HG02884 (cell line): ENCODE measurements around the gene OSMR.
"Not testable (repeated sequence)": the region's sequence is repeated elsewhere in the genome, so short reads cannot be mapped to it uniquely, and the experiment has no call there.

ENCODE experiments used
- ATAC-seq: cut with Tn5 transposase; IDR thresholded peaks from one replicate; pipeline ENCODE4 v1.9.1; 2021; ENCODE audit warnings: mild to moderate bottlenecking, moderate library complexity; ENCODE audit not compliant: unreplicated experiment

The OSMR gene

DNA sequence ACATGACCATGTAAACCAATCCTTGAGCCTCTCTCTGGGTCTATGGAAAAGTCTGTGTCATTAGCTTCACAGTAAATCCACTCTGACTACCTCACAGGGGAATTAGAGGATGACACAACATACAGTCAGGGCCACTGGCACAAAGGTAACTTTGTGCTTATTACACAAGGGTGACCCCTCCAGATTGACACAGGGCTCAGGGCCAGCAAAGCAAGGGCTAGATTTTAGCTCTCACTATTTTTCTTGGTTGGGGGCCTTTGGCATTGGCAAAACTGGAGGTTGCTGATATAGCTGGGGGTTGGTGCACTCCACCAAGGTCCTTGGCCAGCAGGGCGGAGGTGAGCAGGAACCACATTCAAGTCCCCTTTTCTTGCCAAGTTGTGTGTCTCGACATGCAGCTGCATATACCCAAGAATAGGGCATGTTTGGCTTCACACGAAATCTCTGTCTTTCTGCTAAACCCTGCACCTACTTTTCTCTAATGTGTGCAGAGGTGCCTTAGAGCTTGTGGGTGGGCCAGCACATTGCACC is 15.2 kb upstream of the OSMR start:
- no peak for ATAC-seq

DNA sequence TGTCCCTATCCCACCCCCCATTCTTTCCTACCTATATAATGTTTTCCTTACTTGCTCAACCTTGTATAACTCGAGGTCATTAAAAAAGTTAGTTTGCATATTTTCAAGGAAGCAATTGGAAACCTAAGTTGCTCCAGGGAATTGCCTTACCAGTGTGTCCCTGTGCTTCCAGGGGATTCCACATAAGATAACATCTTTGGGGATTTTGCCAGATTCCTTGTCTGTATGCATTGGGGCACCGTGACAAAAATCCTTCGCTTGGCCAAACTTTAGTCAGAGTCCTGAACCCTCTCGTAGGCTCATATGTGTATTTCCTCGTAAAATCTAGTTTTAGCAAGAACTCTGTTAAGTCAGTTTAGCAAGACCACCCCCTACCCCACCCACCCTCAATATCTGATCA is 14.7 kb upstream of the OSMR start:
- ATAC-seq: no peak

DNA sequence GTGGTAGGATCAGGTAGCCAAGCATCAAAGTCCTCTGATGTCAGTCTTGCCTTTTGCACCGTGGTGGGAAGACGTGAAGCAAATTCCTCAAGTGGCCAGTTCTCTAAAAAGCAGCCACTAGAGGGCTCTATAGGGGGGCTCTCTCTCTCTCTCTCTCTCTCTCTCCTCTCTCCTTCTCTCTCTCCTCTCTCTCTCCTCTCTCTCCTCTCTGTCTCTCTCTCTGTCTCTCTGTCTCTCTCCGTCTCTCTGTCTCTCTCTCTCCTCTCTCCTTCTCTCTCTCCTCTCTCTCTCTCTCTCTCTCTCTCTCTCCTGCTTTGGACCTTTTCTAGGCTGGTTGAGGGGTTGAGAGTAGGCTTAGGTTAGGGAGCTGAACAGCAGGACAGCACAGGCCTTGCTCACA is 13.9 kb upstream of the OSMR start:
- no peak for ATAC-seq

DNA sequence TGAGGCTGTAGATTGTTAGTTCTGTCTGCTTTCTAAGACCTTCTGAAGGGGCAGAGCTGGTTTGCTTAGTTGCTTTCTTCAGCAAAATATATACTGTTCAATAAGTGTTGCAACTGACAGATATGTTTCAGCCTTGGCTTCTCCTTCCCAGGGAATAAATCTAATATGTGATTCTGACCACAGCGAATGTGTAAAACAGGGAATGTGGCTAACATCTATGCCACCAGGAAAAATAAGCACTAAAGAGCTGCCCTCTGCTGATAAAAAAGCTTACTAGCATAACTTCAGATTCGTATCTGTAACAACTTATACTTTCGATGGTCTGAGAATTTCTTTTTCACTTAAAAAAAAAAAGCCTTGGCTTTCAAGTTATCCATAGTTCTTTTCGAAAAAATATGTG is 13.0 kb upstream of the OSMR start:
- ATAC-seq: no peak

DNA sequence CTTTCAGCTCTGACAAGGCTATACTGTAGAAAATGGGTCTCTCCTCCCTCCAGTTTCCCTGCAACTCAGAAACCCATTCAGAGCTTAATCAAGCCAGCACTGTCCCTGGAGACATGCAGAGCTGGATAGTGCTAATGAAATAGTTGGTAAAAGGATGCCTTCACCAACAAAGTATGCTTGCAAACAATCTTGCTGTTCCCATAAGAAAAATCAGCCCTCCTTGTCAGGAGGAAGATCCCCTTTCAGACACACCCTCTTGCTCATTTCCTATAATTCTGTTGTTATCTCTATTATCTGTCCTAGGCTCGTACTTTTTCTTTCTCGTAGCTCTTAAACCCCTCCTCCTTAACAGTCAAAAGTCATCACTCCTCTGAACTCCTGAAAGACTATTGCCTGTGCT is 9.9 kb upstream of the OSMR start:
- ATAC-seq: no peak

DNA sequence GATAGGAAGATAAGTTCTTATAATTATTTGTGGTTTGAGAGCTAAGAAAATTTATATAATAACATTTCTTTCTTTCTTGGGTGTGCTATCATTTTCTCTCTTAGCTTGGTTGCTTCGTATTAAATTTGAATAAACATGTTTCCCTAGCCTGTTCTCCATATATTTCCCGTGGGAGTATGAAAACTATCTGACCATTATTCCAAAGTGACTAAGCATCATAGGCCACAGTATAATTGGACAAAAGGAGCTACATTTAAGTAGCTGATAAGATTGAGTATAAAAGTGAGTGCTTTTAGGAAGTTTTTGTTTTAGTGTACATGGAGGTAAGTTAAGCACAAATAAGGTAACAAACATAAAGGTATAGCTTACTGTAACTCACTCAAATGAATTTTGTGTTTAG is 8.4 kb upstream of the OSMR start:
- no peak for ATAC-seq

DNA sequence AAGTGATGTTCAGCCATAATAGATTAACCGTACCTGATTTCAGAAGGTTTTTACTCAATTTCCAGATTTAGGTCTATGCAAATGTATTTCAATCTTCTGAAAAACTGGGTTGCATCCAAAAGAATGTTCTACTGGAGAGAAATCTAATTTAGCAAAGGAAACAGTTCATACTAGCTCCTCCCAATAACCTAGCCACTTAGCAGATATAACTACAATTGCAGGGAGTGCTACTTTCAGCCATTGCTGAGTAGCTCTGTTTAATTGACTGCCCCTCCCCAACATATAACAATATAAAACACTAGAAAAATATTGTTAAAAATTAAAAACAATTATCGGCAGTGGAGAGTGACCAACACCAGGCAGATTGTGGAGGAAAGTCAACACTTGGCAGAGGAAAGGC is 7.9 kb upstream of the OSMR start:
- ATAC-seq: no peak

DNA sequence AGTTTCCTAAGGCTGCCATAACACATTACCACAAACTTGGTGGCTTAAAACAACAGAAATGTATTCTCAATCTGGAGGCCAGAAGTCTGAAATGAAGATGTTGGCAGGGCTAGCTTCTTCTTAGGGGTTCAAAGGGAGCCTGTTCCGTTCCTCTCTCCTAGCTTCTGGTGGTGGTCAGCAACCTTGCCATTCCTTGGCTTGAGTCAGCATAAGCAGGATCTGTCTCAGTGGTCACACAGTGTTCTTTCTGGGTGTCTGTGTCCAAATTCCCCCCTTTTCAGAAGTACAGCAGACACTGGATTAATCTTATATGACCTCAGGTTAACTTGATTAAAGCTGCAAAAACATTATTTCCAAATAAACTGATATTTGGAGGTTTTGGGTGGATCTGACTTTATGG is 2.1 kb upstream of the OSMR start:
- no peak for ATAC-seq

DNA sequence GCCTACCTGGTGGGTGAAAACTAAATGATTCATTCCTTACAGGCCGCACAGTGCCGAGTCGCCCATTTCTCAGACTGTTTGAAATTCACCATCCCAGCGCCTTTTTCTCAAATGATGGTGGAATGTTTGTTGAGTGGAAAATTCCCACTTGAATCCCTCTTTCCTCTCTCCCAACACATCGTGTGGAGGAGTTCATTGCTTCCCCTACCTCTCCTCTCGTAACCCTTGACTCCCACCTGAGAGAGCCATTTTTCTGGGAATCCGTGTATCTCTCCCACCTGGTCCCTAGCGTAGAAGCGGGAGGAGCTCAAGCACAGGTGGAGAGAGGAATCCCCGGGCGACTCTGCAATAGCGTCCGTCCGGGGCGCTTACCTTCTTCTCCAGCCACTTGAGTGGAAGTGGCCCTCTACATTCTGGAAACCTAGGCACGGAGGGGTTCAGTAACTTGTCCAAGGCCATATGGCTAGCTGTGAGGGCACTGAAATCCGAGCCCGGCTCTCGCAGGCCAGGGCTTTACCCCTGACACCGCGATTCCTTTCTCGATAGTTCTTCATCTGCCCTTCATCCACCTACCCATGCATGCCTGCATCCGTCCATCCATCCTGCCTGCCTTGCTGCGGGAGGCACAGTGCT is 683 bp downstream of the OSMR start:
- ATAC-seq: no peak

DNA sequence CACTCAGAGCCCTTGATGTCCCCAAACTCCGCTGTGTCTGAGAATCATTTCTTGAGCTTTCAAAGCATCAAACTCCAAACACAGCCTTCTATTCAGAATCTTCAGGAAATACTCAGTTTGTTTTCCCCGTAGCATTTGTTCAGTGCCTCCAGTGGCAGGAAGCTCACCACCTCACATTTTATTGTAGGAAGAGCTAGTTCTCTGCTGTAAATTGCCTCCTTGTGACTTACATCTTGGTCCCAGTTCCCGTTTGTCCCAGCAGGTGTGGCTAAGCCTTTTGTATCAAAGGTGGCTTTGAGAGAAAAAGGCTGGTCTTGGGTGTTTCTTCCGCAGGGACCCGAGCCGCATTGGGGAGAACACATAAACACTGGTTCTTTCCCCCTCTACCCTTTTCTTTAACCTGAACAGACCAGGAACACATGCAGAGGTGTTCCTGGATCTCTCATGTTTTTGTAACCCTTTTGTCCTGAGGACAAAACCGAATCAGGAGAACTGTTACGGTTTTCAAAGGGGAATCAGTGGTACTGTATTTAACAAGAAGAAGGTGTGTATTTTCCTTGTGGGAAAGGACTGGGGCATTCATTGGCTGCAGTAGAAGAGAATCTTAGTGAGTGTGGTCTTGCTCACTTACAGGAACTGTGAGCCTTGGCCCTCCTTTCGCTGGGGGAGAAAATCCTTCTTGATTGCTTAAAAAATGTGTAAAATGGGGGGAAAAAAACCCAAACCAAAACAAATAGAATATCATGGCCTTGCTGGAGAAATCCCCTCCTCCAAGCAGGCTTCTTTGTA is 1.9 kb downstream of the OSMR start:
- ATAC-seq: no peak

DNA sequence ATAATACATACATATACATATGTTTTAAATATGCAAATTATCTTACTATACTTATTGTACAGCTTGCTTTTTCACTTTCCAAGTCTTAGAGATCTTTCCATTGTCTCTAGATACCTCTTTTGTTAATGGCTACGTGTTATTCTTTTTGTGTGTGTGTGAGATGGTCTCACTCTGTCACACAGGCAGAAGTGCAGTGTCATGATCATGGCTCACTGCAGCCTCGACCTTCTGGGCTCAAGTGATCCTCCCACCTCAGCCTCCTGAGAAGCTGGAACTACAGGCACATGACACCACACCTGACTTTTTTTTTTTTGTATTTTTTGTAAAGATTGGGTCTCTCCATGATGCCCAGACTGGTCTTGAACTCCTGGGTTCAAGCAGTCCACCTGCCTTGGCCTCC is 2.8 kb downstream of the OSMR start:
- ATAC-seq: no peak

DNA sequence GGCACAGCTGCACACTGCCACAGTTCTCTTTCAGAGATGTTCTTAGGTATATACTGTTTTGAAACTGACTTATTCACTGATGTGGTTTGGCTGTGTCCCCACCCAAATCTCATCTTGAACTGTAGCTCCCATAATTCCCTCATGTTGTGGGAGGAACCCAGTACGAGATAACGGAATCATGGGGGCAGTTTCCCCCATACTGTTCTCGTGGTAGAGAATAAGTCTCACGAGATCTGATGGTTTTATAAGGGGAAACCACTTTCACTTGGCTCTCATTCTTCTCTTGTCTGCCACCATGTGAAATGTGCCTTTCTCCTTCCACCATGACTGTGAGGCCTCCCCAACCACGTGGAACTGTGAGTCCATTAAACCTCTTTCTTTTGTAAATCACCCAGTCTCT is 5.8 kb downstream of the OSMR start:
- ATAC-seq: not testable (repeated sequence)

DNA sequence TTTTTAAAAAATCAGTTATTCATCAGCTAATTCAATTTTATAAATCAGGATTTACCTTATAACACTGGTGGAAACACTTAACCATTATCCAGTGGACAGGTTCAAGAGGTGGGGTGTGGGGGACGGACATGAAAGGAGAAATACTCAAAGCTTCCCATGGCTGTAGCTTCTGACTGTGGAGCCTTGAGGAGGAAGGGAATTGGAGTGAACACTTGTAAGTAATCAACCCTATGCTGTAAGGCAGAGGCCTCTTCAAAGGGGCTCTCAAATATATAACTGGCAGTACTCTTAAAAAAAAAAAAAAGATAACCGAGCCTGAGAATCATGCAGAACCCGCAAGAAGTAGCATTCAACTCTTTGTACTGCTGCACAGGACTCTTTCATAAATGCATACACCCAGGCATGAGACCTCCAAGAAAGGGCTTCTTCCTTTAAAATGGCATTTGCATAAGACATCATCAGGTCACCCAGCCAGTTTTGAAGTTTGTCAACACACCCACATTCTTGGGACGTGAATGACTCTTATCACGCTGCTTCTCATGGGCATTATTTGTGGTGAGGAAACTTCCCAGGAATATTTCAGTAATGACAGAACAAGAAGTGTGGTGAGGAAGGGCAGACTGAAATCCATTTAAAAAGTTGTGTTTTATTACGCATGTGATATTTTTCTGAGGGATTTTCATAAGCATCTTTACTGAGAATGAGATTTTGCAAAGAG is 8.1 kb downstream of the OSMR start:
- no peak for ATAC-seq

DNA sequence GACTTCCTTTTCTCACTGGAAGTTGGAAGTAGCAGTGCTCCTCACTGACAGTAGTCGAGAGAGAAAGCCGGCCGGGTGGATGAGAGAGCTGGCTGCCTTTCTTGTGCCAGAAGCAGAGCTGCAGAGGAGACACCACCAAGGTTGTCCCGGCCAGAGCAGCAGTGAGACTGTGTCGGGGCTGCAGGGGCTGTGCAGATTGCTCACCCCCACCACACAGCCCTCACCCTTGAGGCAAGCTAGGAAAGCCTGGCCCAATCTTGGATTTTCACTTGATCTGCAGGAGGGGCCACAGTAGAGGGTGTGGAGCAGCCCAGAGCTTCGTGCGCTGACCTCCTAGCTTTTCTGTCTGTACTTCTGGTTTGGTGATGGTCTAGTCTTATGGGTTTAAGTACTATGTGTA is 9.1 kb downstream of the OSMR start:
- ATAC-seq: no peak

DNA sequence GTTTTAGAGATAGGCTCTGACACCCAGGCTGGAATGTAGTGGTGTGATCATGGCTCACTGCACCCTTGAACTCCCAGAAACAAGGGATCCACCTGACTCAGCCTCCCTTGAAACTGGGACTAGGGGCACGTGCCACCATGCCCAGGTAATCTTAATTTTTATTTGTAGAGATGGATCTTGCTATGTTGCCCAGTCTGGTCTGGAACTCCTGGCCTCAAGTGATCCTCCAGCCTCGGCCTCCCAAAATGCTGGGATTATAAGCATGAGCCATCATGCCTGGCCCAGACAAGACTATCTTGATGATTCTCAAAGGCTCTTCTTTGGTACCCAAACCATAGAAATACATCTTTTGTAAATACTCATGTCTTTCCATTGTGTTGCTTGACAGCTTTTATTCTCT is 10.8 kb downstream of the OSMR start:
- no peak for ATAC-seq

DNA sequence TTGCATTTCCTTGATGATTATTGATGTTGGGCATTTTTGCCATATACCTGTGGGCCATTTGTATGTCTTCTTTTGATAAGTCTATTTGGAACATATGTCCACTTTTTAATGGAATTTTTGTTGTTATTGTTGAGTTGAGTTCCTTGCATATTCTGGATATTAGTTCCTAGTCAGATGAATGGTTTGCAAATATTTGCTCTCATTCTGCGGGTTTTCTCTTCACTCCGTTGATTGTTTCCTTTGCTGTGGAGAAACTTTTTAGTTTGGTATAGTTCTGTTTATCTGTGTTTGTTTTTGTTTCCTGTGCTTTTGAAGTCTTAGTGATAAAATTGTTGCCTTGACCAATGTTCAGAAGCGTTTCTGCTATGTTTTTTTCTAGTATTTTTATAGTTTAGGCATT is 13.0 kb downstream of the OSMR start:
- no peak for ATAC-seq

DNA sequence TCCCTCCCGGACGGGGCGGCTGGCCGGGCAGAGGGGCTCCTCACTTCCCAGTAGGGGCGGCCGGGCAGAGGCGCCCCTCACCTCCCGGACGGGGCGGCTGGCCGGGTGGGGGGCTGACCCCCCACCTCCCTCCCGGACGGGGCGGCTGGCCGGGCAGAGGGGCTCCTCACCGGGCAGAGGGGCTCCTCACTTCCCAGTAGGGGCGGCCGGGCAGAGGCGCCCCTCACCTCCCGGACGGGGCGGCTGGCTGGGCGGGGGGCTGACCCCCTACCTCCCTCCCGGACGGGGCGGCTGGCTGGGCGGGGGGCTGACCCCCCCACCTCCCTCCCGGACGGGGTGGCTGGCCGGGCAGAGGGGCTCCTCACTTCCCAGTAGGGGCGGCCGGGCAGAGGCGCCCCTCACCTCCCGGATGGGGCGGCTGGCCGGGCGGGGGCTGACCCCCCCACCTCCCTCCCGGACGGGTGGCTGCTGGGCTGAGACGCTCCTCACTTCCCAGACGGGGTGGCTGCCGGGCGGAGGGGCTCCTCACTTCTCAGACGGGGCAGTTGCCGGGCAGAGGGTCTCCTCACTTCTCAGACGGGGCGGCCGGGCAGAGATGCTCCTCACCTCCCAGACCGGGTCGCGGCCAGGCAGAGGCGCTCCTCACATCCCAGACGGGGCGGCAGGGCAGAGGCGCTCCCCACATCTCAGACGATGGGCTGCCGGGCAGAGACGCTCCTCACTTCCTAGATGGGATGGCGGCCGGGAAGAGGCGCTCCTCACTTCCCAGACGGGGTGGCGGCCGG is 16.4 kb downstream of the OSMR start:
- not testable (repeated sequence) for ATAC-seq

DNA sequence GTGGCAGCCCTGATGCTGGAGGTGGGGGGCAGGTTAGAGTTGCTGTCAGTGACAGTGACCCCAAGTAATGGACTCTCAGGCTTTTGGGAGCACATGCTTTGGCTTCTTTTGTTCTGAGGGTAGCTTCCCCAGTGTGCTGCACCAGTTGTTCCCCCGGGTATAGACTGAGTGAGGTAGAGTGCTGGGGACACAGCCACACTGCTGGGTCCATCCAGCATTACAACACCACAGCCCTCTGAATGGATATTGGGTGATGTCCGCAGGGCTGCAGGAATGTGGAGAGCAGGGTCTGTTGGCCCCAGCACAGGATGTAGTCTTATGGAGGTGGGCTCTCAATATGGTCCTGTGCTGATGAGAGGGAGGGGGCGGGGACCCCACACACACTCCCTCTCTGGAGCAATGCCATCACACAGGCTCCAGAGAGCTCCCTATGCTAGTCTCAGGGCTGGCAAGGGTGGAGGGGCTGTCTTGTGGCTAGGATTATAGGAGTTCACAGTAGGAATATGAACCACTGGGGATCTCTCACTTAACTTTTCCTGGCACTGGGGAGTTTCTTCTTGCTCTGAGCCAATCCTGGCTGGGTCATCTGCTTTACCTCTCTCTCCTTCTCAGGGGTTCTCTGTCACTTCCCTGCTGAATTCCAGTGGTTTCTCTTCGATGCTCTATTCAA is 20.7 kb downstream of the OSMR start:
- no peak for ATAC-seq

DNA sequence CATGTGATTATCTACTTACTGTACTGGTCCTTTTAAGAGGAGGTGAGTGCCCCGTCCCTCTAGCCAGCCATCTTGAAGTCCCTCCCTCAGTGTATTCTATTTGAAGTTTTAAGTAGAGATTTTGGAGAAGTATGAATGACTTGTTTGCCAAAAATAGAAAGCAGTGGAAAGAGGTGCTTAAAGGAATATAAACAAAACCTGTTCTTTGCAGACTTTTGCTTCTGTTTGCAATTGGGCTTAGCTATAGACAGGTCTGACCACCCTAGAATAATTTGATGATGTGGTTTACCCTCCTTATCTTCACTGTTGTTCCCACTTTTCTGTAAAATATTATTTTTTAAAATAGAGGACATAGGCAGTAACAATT is 21.2 kb downstream of the OSMR start:
- ATAC-seq: no peak

DNA sequence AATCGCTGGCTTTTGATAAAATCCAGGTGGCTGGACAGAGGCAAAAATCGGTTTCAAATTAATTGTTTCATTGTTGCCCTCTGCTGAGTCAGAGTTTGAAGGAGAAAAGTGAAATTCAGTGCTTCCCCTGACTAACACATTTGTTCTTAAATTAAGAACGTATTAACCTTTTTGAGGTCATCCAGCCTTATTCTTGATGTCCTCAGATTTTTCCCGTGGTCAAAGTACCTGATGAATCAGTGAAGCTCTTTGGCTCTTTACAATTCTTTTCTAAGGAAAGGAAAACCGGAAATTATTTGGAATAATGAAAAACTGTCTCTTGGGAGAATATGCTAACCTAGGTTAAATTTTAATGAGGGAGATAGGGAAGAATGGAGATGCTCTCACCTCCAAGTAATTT is 21.6 kb downstream of the OSMR start:
- no peak for ATAC-seq

DNA sequence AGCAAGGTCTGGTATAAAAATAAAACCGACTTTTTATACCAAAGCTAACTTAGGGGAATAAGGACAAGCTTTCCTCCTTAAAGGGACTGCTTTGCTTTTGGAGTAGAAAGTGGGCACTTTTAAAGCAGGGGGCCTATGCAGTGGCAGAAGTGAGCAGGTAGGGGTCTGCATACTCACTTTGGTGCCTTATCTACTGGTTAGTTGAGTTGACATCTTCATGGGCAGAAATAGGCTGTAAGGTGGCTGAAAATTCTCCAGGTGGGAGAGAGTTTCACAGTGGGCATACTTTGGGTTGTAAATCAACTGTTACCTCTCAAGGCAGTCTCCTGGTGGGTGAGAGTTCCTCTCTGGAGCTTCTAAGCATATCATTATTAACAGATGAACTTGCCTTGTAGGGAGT is 24.8 kb downstream of the OSMR start:
- no peak for ATAC-seq
